GM12878 (cell line): ENCODE results near the gene NFKB2. TPM values are rescaled to one million over a fixed set of nuclear protein-coding genes. Genes with fewer than 3 reads are reported as not detected.
A peak's percentile ranks its signal among the peaks of the same experiment; 100 is the strongest.

Experiments
- CUX1 ChIP-seq: IDR thresholded peaks from 2 replicates; pipeline ENCODE4 v1.6.1; 2012; ENCODE audit warnings: improper control_type of control experiment, low read depth, low read length; ENCODE audit not compliant: insufficient replicate concordance
- JUNB ChIP-seq: IDR thresholded peaks from 2 replicates; pipeline ENCODE4 v1.6.1; 2016; ENCODE audit warnings: antibody characterized with exemption, mild to moderate bottlenecking
- SMAD1 ChIP-seq: fragments of 450-650 bp; IDR thresholded peaks from 2 replicates; pipeline ENCODE4 v1.6.1; 2018; ENCODE audit warnings: mild to moderate bottlenecking, low read depth; ENCODE audit not compliant: partially characterized antibody
- SRF ChIP-seq, 2 experiments: IDR thresholded peaks; 2 replicates each; pipeline ENCODE4 v1.6.1; 2011; ENCODE audit warnings: low read depth in 2 of 2, low read length in 2 of 2, mild to moderate bottlenecking in 1 of 2, moderate library complexity in 1 of 2
- TCF12 ChIP-seq: IDR thresholded peaks from 2 replicates; pipeline ENCODE4 v1.6.1; 2011; ENCODE audit warnings: low read depth, mild to moderate bottlenecking, low read length
- polyA plus RNA-seq, 11 experiments: library from polyadenylated mRNA; depleted of rRNA in 4 of 11; unstranded in 6 of 11; stranded (reverse) in 5 of 11; fragments of >200 nt; fragmentation: Nextera tagmentation in 4 of 11; fragmentation: Illumina TruSeq in 1 of 11; extraction: Ambion mirVana in 4 of 11; extraction: Trizol in 1 of 11; gene quantifications; 1 replicate in 1 of 11; 2 replicates in 10 of 11; pipeline versions ENCODE4 v1.2.1 to v1.2.3, GENCODE V29; 2011 to 2016; ENCODE audit warnings: inconsistent platforms in 2 of 11, missing spikeins in 2 of 11, low read depth in 1 of 11
- total RNA-seq, 4 experiments: library from RNA; depleted of rRNA in 3 of 4; stranded (reverse); fragments of >200 nt in 3 of 4; fragmentation: Illumina TruSeq in 1 of 4; extraction: Trizol in 1 of 4; gene quantifications; 2 replicates each; pipeline versions ENCODE4 v1.2.1 to v1.2.3, GENCODE V29; 2013 to 2021
- TF ChIP-seq, protein P1 (sequence below): fragments of 450-650 bp; IDR thresholded peaks from 2 replicates; pipeline ENCODE4 v1.6.1; 2017; ENCODE audit warnings: mild to moderate bottlenecking

NFKB2 gene
- total and polyA plus RNA-seq, 10 of the 15 experiments (the other 5 are each of a cell fraction or from before 2014, with no cell fraction given) = 0.56 to 144 (median 49.4) TPM

DNA sequence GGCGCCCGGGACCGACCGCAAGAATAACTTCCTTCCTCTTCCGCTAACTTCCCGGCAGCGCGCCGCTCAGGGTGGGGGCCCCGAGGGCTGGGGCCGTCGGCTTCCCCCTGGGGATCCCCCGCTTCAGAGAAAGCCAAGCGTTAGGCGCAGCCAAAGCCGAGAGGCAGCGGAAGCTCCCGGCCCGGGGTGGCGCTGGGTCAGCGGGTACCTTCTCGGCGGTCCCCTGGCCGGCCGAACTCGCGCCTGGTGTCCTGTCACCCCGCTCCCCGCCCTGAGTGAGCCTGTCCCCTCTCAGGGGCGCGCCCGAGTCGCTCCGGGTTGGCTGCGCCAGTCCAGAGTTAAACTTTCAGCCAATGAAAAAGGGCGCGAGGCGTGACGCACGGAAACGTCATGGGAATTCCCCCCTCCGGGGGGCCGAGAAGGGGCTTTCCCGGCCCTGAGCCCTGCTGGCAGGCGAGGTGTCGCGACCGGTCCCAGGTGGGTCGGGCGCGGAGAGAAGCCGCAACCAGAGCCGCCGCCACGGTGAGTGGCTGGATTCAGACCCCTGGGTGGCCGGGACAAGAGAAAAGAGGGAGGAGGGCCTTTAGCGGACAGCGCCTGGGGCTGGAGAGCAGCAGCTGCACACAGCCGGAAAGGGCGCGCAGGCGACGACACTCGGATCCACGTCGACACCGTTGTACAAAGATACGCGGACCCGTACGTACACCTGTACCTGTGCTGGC is 1.3 kb upstream of the NFKB2 start (continued):
- no peak for TF ChIP-seq CUX1
- peak; percentile 25 for TF ChIP-seq SMAD1
- TF ChIP-seq, protein P1, sequence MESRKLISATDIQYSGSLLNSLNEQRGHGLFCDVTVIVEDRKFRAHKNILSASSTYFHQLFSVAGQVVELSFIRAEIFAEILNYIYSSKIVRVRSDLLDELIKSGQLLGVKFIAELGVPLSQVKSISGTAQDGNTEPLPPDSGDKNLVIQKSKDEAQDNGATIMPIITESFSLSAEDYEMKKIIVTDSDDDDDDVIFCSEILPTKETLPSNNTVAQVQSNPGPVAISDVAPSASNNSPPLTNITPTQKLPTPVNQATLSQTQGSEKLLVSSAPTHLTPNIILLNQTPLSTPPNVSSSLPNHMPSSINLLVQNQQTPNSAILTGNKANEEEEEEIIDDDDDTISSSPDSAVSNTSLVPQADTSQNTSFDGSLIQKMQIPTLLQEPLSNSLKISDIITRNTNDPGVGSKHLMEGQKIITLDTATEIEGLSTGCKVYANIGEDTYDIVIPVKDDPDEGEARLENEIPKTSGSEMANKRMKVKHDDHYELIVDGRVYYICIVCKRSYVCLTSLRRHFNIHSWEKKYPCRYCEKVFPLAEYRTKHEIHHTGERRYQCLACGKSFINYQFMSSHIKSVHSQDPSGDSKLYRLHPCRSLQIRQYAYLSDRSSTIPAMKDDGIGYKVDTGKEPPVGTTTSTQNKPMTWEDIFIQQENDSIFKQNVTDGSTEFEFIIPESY = peak; percentile 28; the same call in 1 of the 2 replicates
- peak; percentile 83 for TF ChIP-seq TCF12
- no peak for TF ChIP-seq JUNB
- TF ChIP-seq SRF (IDR thresholded peaks at IDR 0.05; ENCODE audit: low read depth in 2 of 2, low read length in 2 of 2) = peak in 1 of 2 experiments; percentile 38; a peak in 1 of 4 replicates
